GM06990 (cell line): ENCODE results near the gene PPBP.

ENCODE experiments used
- DNase-seq: peaks from one replicate; pipeline ENCODE4 v3.0.0-alpha.2; 2011; ENCODE audit not compliant: insufficient read length; ENCODE audit errors: extremely low read depth
- H3K27me3 ChIP-seq: replicated peaks from 2 replicates; pipeline ENCODE4 v1.6.0; 2011; ENCODE audit warnings: low read length; ENCODE audit not compliant: control insufficient read depth, insufficient read depth
- H3K36me3 ChIP-seq: 2 replicates; pipeline ENCODE4 v1.5.1; 2011; ENCODE audit warnings: low read length; ENCODE audit not compliant: control insufficient read depth, insufficient read depth
- H3K4me3 ChIP-seq: replicated peaks from 2 replicates; pipeline ENCODE4 v1.5.1; 2011; ENCODE audit warnings: low read depth, mild to moderate bottlenecking, control low read depth, low read length
- CTCF ChIP-seq: IDR thresholded peaks from 2 replicates; pipeline ENCODE4 v1.5.1; 2011; ENCODE audit warnings: low read length, control low read depth, mild to moderate bottlenecking, inconsistent platforms; ENCODE audit not compliant: insufficient read depth, poor library complexity, severe bottlenecking

Gene PPBP

GRCh38 chr4:74016068-74016467 is 28.1 kb upstream of the PPBP start:
- Histone ChIP-seq H3K27me3 (no peaks in the 10 kb centered on the region), H3K4me3 (no peak overlapping the region), H3K36me3 (no peaks in the 10 kb centered on the region)
- DNase-seq, result no peak
- TF ChIP-seq CTCF, result no peak

- H3K36me3 ChIP-seq, result no peaks in the 10 kb centered on the region
- no peak overlapping the region for H3K4me3 ChIP-seq
- TF ChIP-seq CTCF, result no peak
- DNase-seq, result no peak
- no peaks in the 10 kb centered on the region for H3K27me3 ChIP-seq
Measured at GRCh38 chr4:74015126-74015780, 27.3 kb upstream of the PPBP start.

- no peak for TF ChIP-seq CTCF
- no peaks in the 10 kb centered on the region for H3K27me3 ChIP-seq
- no peak overlapping the region for H3K4me3 ChIP-seq
- no peak for DNase-seq
- H3K36me3 ChIP-seq, result no peaks in the 10 kb centered on the region
Measured at GRCh38 chr4:74014332-74014731, 26.3 kb upstream of the PPBP start.

- Histone ChIP-seq H3K27me3 (no peaks in the 10 kb centered on the region), H3K4me3 (no peak overlapping the region), H3K36me3 (no peaks in the 10 kb centered on the region)
- no peak for DNase-seq
- TF ChIP-seq CTCF, result no peak
Measured at GRCh38 chr4:74013264-74013663, 25.3 kb upstream of the PPBP start.

GRCh38 chr4:74012130-74012529 is 24.1 kb upstream of the PPBP start:
- no peak for TF ChIP-seq CTCF
- Histone ChIP-seq H3K4me3 (no peak overlapping the region), H3K36me3 (no peaks in the 10 kb centered on the region), H3K27me3 (no peaks in the 10 kb centered on the region)
- no peak for DNase-seq

GRCh38 chr4:74009307-74009706 is 21.3 kb upstream of the PPBP start:
- no peaks in the 10 kb centered on the region for H3K36me3 ChIP-seq
- no peak for TF ChIP-seq CTCF

More at GRCh38 chr4:74009307-74009706, 21.3 kb upstream of the PPBP start:
- H3K27me3 ChIP-seq, result no peaks in the 10 kb centered on the region
- no peak overlapping the region for H3K4me3 ChIP-seq
- no peak for DNase-seq
